HG02981 (cell line): ENCODE data around the gene CIAO2B.
A peak's percentile ranks its signal among the peaks of the same experiment; 100 is the strongest.
"Not testable (repeated sequence)": the region's sequence is repeated elsewhere in the genome, so short reads cannot be mapped to it uniquely, and the experiment has no call there.

Experiments
- ATAC-seq: cut with Tn5 transposase; IDR thresholded peaks from one replicate; pipeline ENCODE4 v1.9.1; 2021; ENCODE audit warnings: mild to moderate bottlenecking, moderate library complexity; ENCODE audit not compliant: unreplicated experiment

CIAO2B gene

GRCh38 chr16:66939366-66939765, 5.2 kb upstream of the CIAO2B start:
- no peak for ATAC-seq

- no peak for ATAC-seq
Observed at GRCh38 chr16:66937725-66938337, 3.6 kb upstream of the CIAO2B start.

DNA sequence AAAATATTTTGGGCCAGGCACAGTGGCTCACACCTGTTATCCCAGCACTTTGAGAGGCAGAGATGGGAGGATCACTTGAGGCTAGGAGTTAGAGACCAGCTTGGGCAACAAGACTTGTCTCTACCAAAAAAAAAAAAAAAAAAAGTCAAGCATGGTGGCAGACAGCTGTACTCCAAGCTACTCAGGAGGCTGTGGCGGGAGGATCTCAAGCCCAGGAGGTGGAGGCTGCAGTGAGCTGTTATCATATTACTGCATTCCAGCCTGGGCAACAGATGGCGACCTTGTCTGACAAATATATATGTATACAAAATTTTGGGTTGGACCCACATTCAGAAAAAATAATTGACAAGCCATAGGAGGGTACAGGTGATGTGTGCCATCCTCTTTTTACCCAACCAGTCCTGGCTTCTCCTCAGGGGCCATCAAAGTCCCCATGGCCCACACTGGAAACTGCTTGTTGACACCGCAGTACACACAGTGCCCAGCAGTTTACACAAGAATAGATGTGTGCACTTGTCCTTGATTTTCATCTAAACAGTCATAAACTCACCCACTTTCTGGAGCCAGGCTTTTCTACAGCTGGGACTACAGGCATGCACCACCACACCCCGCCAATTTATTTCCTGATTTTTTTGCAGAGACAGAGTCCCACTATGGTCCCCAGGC, 2.8 kb upstream of the CIAO2B start:
- no peak for ATAC-seq

DNA sequence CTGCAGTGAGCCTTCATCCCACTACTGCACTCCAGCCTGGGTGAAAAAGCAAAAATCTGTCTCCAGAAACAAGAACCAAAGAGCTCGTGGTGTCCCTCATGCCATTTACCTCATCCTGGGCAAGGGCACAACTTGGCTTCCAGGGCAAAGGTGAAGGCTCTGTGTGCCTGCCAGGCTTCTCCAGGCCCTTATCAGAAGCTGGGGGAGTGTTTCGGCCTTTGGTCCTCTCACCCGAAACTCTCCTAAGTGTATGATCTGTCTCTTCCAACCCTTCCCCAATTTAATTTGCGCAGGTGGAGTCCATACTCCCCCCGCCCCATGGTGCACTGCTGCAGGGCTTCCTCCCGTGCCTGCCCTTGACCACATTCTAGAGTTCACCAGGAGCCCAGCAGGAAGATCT, 2.3 kb upstream of the CIAO2B start:
- no peak for ATAC-seq

DNA sequence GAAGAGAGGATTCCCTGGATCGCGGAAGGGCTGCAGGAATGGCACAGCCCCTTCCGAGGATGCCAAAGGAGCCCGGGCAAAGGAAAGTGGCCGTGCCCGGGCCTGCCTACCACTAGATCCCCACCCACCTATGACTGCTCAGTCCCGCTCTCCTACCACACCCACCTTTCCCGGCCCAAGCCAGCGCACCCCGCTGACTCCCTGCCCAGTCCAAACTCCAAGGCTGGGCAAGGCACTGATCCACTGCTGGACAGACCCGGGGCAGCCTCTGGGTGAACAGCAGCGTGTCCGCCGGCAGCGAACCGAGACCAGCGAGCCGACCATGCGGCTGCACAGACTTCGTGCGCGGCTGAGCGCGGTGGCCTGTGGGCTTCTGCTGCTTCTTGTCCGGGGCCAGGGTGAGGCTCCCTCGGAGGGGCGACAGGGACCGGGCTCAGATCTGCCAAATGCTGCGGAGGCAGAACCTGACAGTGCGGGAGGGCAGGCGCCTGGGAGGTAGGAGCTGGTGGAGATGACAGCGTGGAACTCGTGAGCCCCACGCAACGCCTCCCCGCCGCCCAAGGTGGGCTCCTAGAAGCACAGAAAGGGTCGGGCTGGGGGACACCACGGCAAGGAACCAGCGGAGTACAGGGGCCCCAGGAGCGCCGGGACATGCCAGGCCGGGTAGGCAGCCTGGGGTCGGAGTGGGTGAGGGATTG, 1.3 kb upstream of the CIAO2B start, which contains the start of gene CES2:
TSS of gene CES2 (plus strand) at position 203 of the 698 bp plus-strand sequence. CDS start at position 323, 120 bp downstream.
- no peak for ATAC-seq

DNA sequence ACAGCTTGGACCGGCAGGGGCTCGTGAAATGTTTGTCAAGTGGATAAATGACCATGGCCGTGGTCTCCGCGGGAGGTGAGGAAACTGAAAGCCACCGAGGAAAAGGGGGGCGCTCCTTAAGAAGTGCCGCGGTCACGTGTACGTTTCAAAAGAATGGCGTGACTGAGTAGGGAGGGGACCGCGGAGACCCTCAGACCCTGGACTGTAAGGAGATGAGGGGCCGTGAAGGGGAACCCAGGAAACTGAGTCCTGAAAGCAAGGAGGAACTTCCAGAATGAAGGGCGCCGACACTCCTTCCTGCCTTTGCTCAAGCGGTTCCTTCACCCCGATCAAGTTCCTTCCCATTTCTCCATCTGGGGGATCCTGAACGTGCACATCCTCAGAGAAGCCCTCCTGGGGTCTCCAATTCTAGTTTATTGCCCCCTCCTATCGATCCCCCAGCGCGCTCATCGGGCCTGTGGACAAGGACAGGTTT, 674 bp upstream of the CIAO2B start:
- ATAC-seq, result not testable (repeated sequence)

DNA sequence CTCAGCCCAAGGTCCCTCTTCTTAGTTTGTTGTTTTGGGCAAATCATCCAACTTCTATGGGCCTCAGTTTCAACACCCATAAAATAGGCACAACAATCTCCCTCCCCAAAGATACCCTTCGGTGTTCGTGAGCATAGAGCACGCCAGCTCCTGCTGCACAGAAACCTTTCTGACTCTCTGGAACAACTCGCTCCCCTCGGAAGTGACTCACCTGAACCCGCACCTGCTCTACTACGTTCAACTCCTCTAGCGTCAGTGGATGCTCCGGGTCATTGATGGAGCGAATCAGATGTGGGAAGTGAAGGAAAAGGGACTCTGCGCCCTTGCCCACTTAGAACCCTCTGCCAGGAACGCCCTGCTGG, 445 bp downstream of the CIAO2B start:
- peak; percentile 8 for ATAC-seq

DNA sequence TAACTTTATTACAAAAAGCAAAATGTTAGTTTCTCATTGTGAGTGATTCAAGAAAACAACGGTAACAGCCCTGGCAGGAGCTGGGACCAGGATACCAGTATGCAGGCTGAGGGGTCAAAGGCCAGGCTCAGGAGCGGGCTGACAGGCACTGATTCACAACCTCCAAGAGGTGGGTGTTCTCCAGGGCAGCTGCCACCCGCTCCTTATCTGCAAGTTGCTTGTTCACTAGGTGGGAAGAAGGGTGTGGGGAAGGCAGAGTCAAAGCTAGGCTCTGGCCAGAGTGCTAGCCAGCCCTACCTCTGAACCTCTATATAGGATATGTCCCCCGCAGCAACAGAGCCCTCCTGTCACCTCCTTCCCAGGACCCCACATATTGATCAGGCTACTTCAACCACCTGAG, 2.1 kb downstream of the CIAO2B start:
- ATAC-seq, result no peak

GRCh38 chr16:66931665-66932064, 2.5 kb downstream of the CIAO2B start:
- ATAC-seq, result no peak

DNA sequence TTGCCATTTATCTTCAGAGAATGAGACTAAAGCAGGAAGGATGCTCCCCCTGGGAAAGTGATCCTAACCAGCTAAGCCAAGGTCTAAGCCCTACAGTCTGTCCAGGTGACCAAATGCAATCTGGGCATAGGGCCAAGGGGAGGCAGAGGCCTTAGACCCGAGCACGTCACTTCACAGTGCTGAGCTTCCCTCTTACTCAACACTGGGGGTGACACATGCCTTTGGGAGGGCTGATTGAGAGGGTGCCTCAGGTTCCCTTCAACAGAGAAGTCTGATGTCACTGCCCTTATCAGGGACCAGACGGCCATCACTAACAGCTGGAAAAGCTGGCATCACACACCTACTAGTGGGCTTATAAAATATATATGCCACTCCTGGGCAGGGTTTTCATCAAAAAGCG, 4.0 kb downstream of the CIAO2B start:
- ATAC-seq, result no peak

DNA sequence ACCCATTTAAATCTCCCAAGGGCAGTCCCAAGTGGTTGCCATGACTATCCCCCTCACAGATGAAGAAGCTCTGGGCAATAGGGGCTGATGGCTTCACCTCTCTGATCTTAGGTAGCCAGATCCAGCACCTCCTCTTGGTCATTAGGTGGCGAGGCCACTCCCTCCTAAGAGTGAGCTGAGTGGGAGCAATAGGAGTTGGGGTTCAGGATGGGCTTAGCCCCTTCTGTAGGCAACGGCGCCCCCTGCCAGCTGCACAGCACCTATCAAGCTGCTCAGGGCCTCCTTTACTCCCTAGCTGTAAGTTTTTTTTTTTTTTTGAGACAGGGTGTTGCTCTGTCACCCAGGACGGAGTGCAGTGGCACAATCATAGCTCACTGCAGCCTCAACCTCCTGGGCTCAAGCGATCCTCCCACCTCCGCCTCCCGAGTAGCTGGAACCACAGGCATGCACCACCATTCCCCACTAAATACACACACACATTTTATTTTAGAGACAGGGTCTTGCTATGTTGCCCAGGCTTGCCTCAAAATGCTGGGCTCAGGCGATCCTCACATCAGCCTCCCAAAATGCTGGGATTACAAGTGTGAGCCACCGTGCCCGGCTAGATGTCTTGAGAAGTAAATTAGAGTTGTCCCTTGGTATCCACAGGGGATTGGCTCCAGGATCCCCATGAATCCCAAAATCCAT, 5.4 kb downstream of the CIAO2B start:
- ATAC-seq, result no peak

- no peak for ATAC-seq
Observed at GRCh38 chr16:66927918-66928649, 6.1 kb downstream of the CIAO2B start.

DNA sequence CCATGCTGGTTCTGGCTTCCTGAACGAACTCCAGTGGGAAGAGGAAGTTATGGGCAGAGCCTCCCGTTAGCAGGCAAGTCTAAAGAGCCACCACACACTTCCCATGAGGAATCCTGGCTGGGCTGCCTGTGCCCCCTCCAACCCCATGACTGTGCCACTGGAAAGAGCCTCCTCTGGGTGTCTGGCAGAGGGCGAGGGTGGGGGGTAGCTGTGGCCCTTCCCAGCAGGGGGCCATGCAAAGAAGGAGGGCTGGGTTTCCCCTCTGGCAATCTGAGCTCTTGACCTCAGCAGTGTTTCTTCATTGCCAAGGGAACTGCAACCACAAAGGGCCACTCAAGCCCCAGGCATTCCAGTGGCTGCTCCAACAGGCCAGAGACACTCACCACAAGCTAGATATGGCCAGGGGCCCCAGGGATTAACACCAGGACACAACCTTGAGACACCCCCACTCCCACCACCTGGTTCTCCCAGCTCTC, 7.2 kb downstream of the CIAO2B start:
- ATAC-seq, result no peak

- ATAC-seq, result no peak
Observed at GRCh38 chr16:66926171-66926947, 7.8 kb downstream of the CIAO2B start.

GRCh38 chr16:66925322-66925840, 8.8 kb downstream of the CIAO2B start, which contains the start of gene RRAD:
TSS of gene RRAD (minus strand) at chr16:66925535. CDS start at chr16:66925179, 356 bp downstream.
- no peak for ATAC-seq

- ATAC-seq, result no peak
Observed at GRCh38 chr16:66924527-66925321, 9.5 kb downstream of the CIAO2B start.

DNA sequence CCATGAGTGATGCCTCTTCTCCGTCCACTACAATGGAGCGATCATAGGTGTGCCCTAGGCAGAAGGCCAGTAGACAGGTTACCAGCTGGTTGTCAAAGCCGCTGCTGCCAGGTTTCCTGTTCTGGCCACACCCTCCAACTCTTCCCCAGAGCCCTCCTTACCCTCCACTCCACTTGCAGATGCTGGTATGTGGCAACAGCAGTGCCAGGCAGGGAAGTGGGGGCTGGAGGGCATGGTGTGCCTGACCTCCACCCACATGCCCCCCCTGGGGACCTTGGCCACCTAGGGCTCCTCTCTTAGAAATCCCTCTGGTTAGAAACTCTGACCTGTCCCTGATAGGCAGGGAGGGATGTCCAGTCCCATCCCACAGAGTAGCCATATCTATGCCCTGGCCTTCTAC, 10.3 kb downstream of the CIAO2B start:
- ATAC-seq, result no peak

DNA sequence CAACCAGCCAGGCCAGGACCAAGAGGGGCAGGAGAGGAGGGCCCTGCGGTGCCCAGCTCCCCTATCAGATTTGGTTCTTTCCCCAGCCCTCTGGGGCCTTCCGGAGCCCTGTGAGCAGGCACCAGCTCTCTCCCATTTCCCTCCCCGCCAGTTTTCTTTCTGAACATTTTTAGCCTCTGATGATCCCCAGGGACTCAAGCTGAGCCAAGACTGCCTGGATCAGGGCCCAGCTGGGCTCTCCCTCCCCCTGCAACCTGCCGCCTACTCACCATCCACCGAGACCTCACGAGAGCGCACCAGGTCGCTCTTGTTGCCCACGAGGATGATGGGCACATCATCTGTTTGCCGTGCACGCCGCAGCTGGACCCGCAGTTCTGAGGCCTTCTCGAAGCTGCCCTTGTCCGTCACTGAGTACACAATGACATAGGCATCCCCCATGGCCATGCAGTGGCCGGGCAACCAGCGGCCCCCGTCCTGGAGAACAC, 10.9 kb downstream of the CIAO2B start:
- ATAC-seq, result no peak
